A673 (cell line): ENCODE measurements around the gene TMEM238L.

ENCODE experiments used
- EZH2 ChIP-seq: fragments of 200-600 bp; sonication (generic); IDR thresholded peaks from 2 replicates; pipeline ENCODE4 v1.6.1; 2017; ENCODE audit warnings: borderline replicate concordance, low read depth, mild to moderate bottlenecking, mixed read lengths, antibody characterized with exemption, low read length; ENCODE audit not compliant: poor library complexity, severe bottlenecking
- TF ChIP-seq, protein P1 (sequence below): fragments of 300-800, 200-600 bp; sonication (generic); conservative IDR thresholded peaks from 2 replicates; pipeline ENCODE4 v1.5.1; 2017; ENCODE audit warnings: low read depth, mild to moderate bottlenecking, antibody characterized with exemption, low read length, moderate library complexity, mixed read lengths

DNA sequence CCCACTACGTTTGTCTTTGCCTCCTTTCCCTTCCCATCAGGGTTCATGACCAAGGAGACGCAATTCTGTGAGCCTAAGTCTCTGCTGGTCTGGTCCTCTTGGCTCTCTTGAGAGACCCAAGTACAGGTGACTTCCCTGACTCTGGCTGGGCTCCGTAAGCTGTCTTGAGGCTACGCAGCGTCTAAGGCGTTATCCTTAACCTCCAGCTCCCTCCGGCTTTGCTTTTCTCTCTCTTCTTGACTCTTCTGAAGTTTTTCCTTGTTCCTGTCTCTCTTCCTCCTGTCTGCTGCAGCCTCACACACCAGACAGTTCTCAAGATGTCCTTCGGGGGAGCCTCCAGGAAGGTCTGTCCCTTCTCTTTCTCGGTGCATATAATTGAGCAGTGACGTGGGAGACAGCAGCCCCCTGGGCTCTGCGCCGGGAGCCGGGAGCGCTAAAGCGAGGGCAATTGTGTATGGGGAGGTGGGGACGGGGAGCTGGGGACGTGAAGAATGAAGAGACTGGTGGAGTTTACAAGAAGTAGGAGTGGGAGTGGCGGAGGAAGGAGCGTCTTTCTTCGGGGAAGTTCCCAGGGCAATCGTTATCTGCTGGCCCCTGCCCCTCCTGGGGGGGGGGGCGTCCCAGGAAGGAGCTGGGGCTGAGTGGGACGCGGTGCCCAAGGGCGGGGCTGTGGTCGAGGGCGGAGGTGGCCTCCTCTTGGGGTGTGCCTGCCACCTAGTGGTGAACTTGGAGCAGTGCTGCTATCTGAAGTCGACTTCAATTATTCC is 40.9 kb upstream of the TMEM238L start:
- TF ChIP-seq, protein P1, sequence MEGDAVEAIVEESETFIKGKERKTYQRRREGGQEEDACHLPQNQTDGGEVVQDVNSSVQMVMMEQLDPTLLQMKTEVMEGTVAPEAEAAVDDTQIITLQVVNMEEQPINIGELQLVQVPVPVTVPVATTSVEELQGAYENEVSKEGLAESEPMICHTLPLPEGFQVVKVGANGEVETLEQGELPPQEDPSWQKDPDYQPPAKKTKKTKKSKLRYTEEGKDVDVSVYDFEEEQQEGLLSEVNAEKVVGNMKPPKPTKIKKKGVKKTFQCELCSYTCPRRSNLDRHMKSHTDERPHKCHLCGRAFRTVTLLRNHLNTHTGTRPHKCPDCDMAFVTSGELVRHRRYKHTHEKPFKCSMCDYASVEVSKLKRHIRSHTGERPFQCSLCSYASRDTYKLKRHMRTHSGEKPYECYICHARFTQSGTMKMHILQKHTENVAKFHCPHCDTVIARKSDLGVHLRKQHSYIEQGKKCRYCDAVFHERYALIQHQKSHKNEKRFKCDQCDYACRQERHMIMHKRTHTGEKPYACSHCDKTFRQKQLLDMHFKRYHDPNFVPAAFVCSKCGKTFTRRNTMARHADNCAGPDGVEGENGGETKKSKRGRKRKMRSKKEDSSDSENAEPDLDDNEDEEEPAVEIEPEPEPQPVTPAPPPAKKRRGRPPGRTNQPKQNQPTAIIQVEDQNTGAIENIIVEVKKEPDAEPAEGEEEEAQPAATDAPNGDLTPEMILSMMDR: peak; percentile 92
- TF ChIP-seq EZH2: no peak
